Upper lobe of left lung (tissue), 6 donors: ENCODE data around the gene ASCL4. TPM values are rescaled to one million over a fixed set of nuclear protein-coding genes. Genes with fewer than 3 reads are reported as not detected.

Experiments
- ATAC-seq, 2 donors: fragments of 200-7000 bp; cut with Tn5 transposase; one replicate each; pipeline ENCODE4 v1.9.1; 2022; ENCODE audit warnings: mild to moderate bottlenecking in 2 of 2, moderate library complexity in 2 of 2; ENCODE audit not compliant: low FRiP score in 2 of 2
- DNase-seq, 2 donors: peaks; one replicate each; pipeline ENCODE4 v3.0.0-alpha.2; 2019 to 2020
- H3K27ac ChIP-seq, 4 donors: fragments of 200-600 bp; sonication (generic); one replicate each; pipeline ENCODE4 v1.5.1; 2016 to 2019
- H3K27me3 ChIP-seq, 4 donors: fragments of 200-600 bp; sonication (generic); one replicate each; pipeline ENCODE4 v1.5.1; 2017 to 2019
- H3K36me3 ChIP-seq, 4 donors: fragments of 200-600 bp; sonication (generic); one replicate each; pipeline ENCODE4 v1.5.1; 2016 to 2019
- H3K4me1 ChIP-seq, 4 donors: fragments of 200-600 bp; sonication (generic); one replicate each; pipeline ENCODE4 v1.5.1; 2018 to 2019
- H3K4me3 ChIP-seq, 4 donors: fragments of 200-600 bp; sonication (generic); one replicate each; pipeline ENCODE4 v1.5.1; 2017 to 2019; ENCODE audit warnings: mild to moderate bottlenecking in 2 of 4, moderate library complexity in 1 of 4
- H3K9me3 ChIP-seq, 4 donors: fragments of 200-600 bp; sonication (generic); one replicate each; pipeline ENCODE4 v1.5.1; 2018 to 2019
- CTCF ChIP-seq, 6 experiments: fragments of 450-650 bp in 4 of 6; fragments of 200-600 bp in 2 of 6; sonication (generic) in 2 of 6; IDR thresholded peaks; one replicate each; pipeline ENCODE4 v1.5.1; 2016 to 2019; ENCODE audit warnings: antibody characterized with exemption in 6 of 6
- EP300 ChIP-seq, 4 donors: sonication (generic); formaldehyde crosslinking; IDR thresholded peaks; one replicate each; pipeline ENCODE4 v1.5.1; 2017; ENCODE audit warnings: antibody characterized with exemption in 4 of 4, control low read depth in 2 of 4
- POLR2A ChIP-seq, 4 donors: fragments of 450-650 bp; IDR thresholded peaks; one replicate each; pipeline ENCODE4 v1.5.1; 2016 to 2017; ENCODE audit warnings: antibody characterized with exemption in 4 of 4, mild to moderate bottlenecking in 2 of 4
- POLR2AphosphoS5 ChIP-seq, 2 donors: sonication (generic); formaldehyde crosslinking; IDR thresholded peaks; one replicate each; pipeline ENCODE4 v1.5.1; 2017; ENCODE audit warnings: antibody characterized with exemption in 2 of 2
- WGBS, 2 donors: methylation state at CpG; one replicate each; pipeline ENCODE4 v1.1.5; 2017 to 2018; 5-methylcytosine and 5-hydroxymethylcytosine counted together
- total RNA-seq, 6 donors: library from RNA; depleted of rRNA in 4 of 6; stranded (reverse); fragments of >200 nt in 4 of 6; gene quantifications; one replicate each; pipeline versions ENCODE4 v1.1.0 to v1.2.1, GENCODE V29; 2016 to 2021
- donor health status: DM: no; HTN: no; CAD: no; lungs with moderate emphysema.
- donor health status: DM: no; HTN: yes; CAD: no; lungs with severe emphysema.

Gene ASCL4
- total RNA-seq, 6 donors from 2014 or later = not detected

GRCh38 chr12:107732365-107732764 lies 42.1 kb upstream of the ASCL4 start:
- H3K9me3 ChIP-seq = no peaks in the 10 kb centered on the region
- H3K27ac ChIP-seq = no peak overlapping the region
- H3K36me3 ChIP-seq = peaks cover 16 to 48% (median 33%) of the 10 kb centered on the region in 4 donors
- H3K27me3 ChIP-seq = no peaks in the 10 kb centered on the region
- TF ChIP-seq EP300 (IDR thresholded peaks at IDR 0.05) (no peak), POLR2A (IDR thresholded peaks at IDR 0.05) (no peak), CTCF (IDR thresholded peaks at IDR 0.05) (no peak), POLR2AphosphoS5 (IDR thresholded peaks at IDR 0.05) (no peak)
- ATAC-seq = no peak
- DNase-seq = no peak
- no peaks in the 10 kb centered on the region for H3K4me1 ChIP-seq
- no peak overlapping the region for H3K4me3 ChIP-seq
- 70% methylated on average over 3 of the region's 3 CpGs; no CpG with 5 or more reads in 1 of the 2 donors for WGBS, 2 donors

- no peak overlapping the region for H3K4me3 ChIP-seq
- WGBS, 2 donors = 85 to 90% methylated on average over 5 of the region's 5 CpGs
- no peak for DNase-seq
- no peak overlapping the region for H3K27ac ChIP-seq
- no peak for ATAC-seq
- H3K27me3 ChIP-seq = no peaks in the 10 kb centered on the region
- no peaks in the 10 kb centered on the region for H3K9me3 ChIP-seq
- TF ChIP-seq POLR2A (IDR thresholded peaks at IDR 0.05) = no peak
- no peak for TF ChIP-seq POLR2AphosphoS5 (IDR thresholded peaks at IDR 0.05)
- TF ChIP-seq CTCF (IDR thresholded peaks at IDR 0.05) = no peak
- no peak for TF ChIP-seq EP300 (IDR thresholded peaks at IDR 0.05)
- peaks cover 16 to 66% (median 48%) of the 10 kb centered on the region in 4 donors for H3K36me3 ChIP-seq
- no peaks in the 10 kb centered on the region for H3K4me1 ChIP-seq
These were observed 40.4 kb upstream of the ASCL4 start for GRCh38 chr12:107734139-107734538.

GRCh38 chr12:107735763-107736162 lies 38.7 kb upstream of the ASCL4 start:
- H3K9me3 ChIP-seq = no peaks in the 10 kb centered on the region
- H3K4me3 ChIP-seq = no peak overlapping the region
- TF ChIP-seq CTCF (IDR thresholded peaks at IDR 0.05) = no peak
- no peak for TF ChIP-seq POLR2AphosphoS5 (IDR thresholded peaks at IDR 0.05)
- TF ChIP-seq EP300 (IDR thresholded peaks at IDR 0.05) = no peak
- TF ChIP-seq POLR2A (IDR thresholded peaks at IDR 0.05) = no peak
- 91 to 95% methylated on average over 2 of the region's 2 CpGs for WGBS, 2 donors
- H3K27ac ChIP-seq = no peak overlapping the region
- ATAC-seq (no peak), DNase-seq (no peak)
- H3K27me3 ChIP-seq = no peaks in the 10 kb centered on the region
- no peaks in the 10 kb centered on the region for H3K4me1 ChIP-seq
- peaks cover 24 to 82% (median 63%) of the 10 kb centered on the region in 4 donors for H3K36me3 ChIP-seq

GRCh38 chr12:107736914-107737313 lies 37.6 kb upstream of the ASCL4 start:
- WGBS, 2 donors = 81 to 82% methylated on average over 4 of the region's 4 CpGs
- ATAC-seq (no peak), DNase-seq (no peak)
- Histone ChIP-seq H3K9me3 (no peaks in the 10 kb centered on the region), H3K4me1 (no peaks in the 10 kb centered on the region), H3K27me3 (no peaks in the 10 kb centered on the region), H3K27ac (no peak overlapping the region), H3K4me3 (no peak overlapping the region), H3K36me3 (peaks cover 33 to 93% (median 74%) of the 10 kb centered on the region in 4 donors)
- TF ChIP-seq CTCF (IDR thresholded peaks at IDR 0.05) (no peak), POLR2AphosphoS5 (IDR thresholded peaks at IDR 0.05) (no peak)

GRCh38 chr12:107748472-107748871 lies 26.0 kb upstream of the ASCL4 start:
- no peaks in the 10 kb centered on the region for H3K27me3 ChIP-seq
- peaks cover 33 to 97% (median 64%) of the 10 kb centered on the region in 4 donors for H3K36me3 ChIP-seq
- no peak overlapping the region for H3K27ac ChIP-seq
- H3K9me3 ChIP-seq = no peaks in the 10 kb centered on the region
- DNase-seq = no peak
- no peak overlapping the region for H3K4me3 ChIP-seq
- WGBS, 2 donors = 84 to 86% methylated on average over 6 of the region's 6 CpGs
- TF ChIP-seq CTCF (IDR thresholded peaks at IDR 0.05) (no peak), EP300 (IDR thresholded peaks at IDR 0.05) (no peak)
- ATAC-seq = peak in 1 of 2 donors; percentile 87
- H3K4me1 ChIP-seq = peaks cover 0 to 16% (median 4%) of the 10 kb centered on the region in 4 donors
